Esophagus muscularis mucosa (tissue), 3 donors: ENCODE results near the gene NCOR1.

Experiments used
- POLR2A ChIP-seq: fragments of 450-650 bp; IDR thresholded peaks from one replicate; pipeline ENCODE4 v1.6.1; 2017; ENCODE audit warnings: antibody characterized with exemption, moderate library complexity, mild to moderate bottlenecking, low read depth
- TF ChIP-seq, protein P1 (sequence below), 3 experiments: fragments of 200-600 bp in 2 of 3; fragments of 450-650 bp in 1 of 3; sonication (generic) in 2 of 3; IDR thresholded peaks; one replicate each; pipeline ENCODE4 v1.5.1; 2017 to 2019; ENCODE audit warnings: antibody characterized with exemption in 3 of 3, mild to moderate bottlenecking in 2 of 3, moderate library complexity in 1 of 3

DNA sequence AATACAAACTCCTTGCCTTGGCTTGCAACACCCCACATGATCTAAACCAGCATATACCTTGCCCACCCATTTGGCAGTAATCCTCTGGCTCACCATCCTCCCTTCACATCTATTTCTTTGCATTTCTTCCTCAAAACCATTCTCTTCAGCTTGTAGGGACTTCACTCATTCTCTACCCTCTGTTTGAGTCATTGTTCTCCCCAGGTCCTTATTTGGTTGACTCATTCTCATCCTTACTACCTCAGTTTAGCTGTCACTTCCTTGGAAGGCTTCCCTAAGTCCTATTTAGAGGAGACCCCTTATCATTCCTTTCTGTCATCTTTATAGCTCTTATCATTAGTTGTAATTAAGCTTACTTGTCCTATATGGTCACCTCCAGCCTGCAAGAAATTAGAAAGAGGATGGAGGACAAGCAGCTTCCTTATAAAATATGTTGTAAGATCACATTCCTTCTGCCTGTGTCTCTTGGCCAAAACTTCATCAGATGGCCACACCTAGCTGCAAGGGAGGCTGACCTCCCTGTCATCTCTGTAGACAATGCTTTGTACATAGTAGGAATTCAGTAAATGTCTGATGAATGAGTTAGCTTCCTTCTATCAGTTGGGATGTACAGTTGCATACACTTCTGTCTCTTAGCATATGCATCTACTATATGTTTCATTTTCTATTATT is 214.0 kb downstream of the NCOR1 start:
- TF ChIP-seq, protein P1, sequence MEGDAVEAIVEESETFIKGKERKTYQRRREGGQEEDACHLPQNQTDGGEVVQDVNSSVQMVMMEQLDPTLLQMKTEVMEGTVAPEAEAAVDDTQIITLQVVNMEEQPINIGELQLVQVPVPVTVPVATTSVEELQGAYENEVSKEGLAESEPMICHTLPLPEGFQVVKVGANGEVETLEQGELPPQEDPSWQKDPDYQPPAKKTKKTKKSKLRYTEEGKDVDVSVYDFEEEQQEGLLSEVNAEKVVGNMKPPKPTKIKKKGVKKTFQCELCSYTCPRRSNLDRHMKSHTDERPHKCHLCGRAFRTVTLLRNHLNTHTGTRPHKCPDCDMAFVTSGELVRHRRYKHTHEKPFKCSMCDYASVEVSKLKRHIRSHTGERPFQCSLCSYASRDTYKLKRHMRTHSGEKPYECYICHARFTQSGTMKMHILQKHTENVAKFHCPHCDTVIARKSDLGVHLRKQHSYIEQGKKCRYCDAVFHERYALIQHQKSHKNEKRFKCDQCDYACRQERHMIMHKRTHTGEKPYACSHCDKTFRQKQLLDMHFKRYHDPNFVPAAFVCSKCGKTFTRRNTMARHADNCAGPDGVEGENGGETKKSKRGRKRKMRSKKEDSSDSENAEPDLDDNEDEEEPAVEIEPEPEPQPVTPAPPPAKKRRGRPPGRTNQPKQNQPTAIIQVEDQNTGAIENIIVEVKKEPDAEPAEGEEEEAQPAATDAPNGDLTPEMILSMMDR (IDR thresholded peaks at IDR 0.05), result no peak
- TF ChIP-seq POLR2A, result no peak
